Ovary (tissue), 9 donors: ENCODE data around the gene TFEC. TPM values are rescaled to one million over a fixed set of nuclear protein-coding genes. Genes with fewer than 3 reads are reported as not detected.

ENCODE experiments used
- DNase-seq, 5 donors: peaks; one replicate each; pipeline ENCODE4 v3.0.0-alpha.2; 2019 to 2020
- H3K27ac ChIP-seq, 2 donors: fragments of 200-600 bp; one replicate each; pipeline versions ENCODE4 v1.5.1 to v1.8.0; 2019 to 2022
- H3K27me3 ChIP-seq: fragments of 200-600 bp; one replicate; pipeline ENCODE4 v1.8.0; 2022
- H3K36me3 ChIP-seq: fragments of 200-600 bp; sonication (generic); one replicate; pipeline ENCODE4 v1.5.1; 2019
- H3K4me1 ChIP-seq: one replicate; pipeline ENCODE4 v1.8.1; 2013; ENCODE audit warnings: mild to moderate bottlenecking, moderate library complexity; ENCODE audit not compliant: insufficient read depth
- H3K4me3 ChIP-seq: fragments of 200-600 bp; sonication (generic); one replicate; pipeline ENCODE4 v1.5.1; 2017
- H3K9me3 ChIP-seq, 2 donors: fragments of 200-600 bp in 1 of 2; sonication (generic) in 1 of 2; one replicate each; pipeline versions ENCODE4 v1.5.1 to v1.8.1; 2013 to 2019; ENCODE audit warnings: mild to moderate bottlenecking in 1 of 2, moderate library complexity in 1 of 2
- EP300 ChIP-seq: sonication (generic); formaldehyde crosslinking; IDR thresholded peaks from one replicate; pipeline ENCODE4 v1.6.1; 2017; ENCODE audit warnings: antibody characterized with exemption
- POLR2A ChIP-seq: fragments of 450-650 bp; IDR thresholded peaks from one replicate; pipeline ENCODE4 v1.6.1; 2017; ENCODE audit warnings: antibody characterized with exemption, mild to moderate bottlenecking, moderate library complexity
- WGBS, 3 donors: extraction: QIAGEN DNeasy Blood & Tissue Kit in 1 of 3; methylation state at CpG; one replicate each; pipeline versions ENCODE4 v1.1.5 to v1.1.7; 2013 to 2017; 5-methylcytosine and 5-hydroxymethylcytosine counted together
- intact Hi-C, 4 donors: fragments of 100-400 bp; cut with DNase I; formaldehyde crosslinking; loops; one replicate each; pipeline versions ENCODE4 v1.11.0 to v1.15.1; 2022 to 2023
- polyA plus RNA-seq, 2 donors: library from polyadenylated mRNA; stranded (reverse); fragments of 200-250 nt in 1 of 2; fragments of 350-450 nt in 1 of 2; fragmentation: Illumina TruSeq in 1 of 2; extraction: RNeasy Lipid Tissue Mini Kit (QIAGEN cat#74804) in 1 of 2; gene quantifications; one replicate each; pipeline ENCODE4 v1.2.3, GENCODE V29; 2013 to 2014
- total RNA-seq, 7 donors: library from RNA; depleted of rRNA in 2 of 7; stranded (reverse); fragments of >200 nt in 2 of 7; fragmentation: NEBNext Ultra II Directional in 3 of 7; extraction: Animal tissue kit (Norgen Biotek cat#: 25700) in 3 of 7; gene quantifications; one replicate each; pipeline versions ENCODE4 v1.1.0 to v1.2.4, GENCODE V29; 2016 to 2023
- TF ChIP-seq, protein P1 (sequence below), 3 donors: fragments of 450-650 bp in 2 of 3; fragments of 200-600 bp in 1 of 3; IDR thresholded peaks; one replicate each; pipeline versions ENCODE4 v1.5.1 to v1.8.0; 2016 to 2022; ENCODE audit warnings: antibody characterized with exemption in 3 of 3, mild to moderate bottlenecking in 1 of 3
- donor health status: DM: no; HTN: no; CAD: no; lungs with moderate emphysema.
- donor health status: DM: no; HTN: no; CAD: no.
- donor health status: Bipolar disorder and iron deficiency.
- donor health status: DM: yes; HTN: yes; CAD: no.
- donor health status: DM: no; HTN: no; CAD: no.
- donor health status: DM: yes; HTN: yes; CAD: no.

Gene TFEC
- total and polyA plus RNA-seq, 9 donors = 0.52 to 7.6 (median 1.8) TPM

DNA sequence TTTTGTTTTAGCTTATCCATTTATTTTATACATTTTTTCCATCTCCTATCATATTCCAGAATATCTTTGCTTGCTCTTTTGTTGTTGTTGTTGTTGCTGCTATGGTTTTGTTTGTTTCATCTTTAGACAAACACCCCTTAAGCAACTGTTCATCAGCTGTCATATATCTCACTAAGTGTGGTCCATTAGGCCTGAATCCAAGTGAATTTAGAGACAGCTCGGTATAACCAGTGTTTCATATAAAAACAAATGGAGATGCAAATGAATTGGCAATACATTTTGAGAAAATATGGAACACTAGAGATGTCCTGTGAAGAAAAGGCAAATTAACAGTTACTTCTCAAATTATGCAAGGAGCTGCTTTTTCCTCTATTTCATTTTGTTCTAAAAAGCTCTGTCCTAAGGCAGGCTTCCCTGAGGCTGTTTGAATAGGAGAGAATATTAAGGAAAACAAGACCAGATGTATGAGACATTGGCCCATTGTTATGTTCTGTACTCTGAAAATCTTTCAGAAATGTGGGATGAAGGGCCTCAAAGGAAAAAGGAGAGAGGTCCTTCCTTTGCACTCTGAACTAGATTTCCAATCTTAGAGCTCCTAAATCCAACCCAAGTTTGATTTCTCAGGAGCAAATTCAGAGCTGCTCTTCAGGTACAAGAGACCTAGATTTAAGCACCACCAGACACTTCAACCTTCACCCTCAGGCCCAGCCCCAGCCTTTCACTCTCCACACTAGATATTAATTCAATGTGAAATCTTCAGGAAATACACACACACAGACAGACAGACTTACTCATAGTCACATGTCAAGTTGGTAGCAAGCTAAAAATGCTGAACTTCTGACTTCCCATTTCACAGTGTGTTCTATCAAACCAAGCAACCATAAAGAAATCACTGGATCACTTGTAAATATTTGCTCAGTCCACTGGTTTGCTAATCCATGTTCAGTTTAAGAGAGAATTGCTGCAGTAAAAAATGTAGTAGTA lies 5.4 kb downstream of the TFEC start:
- H3K27ac ChIP-seq = no peak overlapping the region
- 44 to 63% (median 49%) methylated on average over 1 of the region's 1 CpG for WGBS, 3 donors
- intact Hi-C loops = no loop called here
- DNase-seq = no peak
- TF ChIP-seq, protein P1, sequence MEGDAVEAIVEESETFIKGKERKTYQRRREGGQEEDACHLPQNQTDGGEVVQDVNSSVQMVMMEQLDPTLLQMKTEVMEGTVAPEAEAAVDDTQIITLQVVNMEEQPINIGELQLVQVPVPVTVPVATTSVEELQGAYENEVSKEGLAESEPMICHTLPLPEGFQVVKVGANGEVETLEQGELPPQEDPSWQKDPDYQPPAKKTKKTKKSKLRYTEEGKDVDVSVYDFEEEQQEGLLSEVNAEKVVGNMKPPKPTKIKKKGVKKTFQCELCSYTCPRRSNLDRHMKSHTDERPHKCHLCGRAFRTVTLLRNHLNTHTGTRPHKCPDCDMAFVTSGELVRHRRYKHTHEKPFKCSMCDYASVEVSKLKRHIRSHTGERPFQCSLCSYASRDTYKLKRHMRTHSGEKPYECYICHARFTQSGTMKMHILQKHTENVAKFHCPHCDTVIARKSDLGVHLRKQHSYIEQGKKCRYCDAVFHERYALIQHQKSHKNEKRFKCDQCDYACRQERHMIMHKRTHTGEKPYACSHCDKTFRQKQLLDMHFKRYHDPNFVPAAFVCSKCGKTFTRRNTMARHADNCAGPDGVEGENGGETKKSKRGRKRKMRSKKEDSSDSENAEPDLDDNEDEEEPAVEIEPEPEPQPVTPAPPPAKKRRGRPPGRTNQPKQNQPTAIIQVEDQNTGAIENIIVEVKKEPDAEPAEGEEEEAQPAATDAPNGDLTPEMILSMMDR (IDR thresholded peaks at IDR 0.05) = no peak
- TF ChIP-seq EP300 (no peak), POLR2A (no peak)
- H3K27me3 ChIP-seq = no peaks in the 10 kb centered on the region
- H3K36me3 ChIP-seq = no peaks in the 10 kb centered on the region
- no peaks in the 10 kb centered on the region for H3K4me1 ChIP-seq
- H3K4me3 ChIP-seq = no peak overlapping the region
- H3K9me3 ChIP-seq = no peaks in the 10 kb centered on the region

DNA sequence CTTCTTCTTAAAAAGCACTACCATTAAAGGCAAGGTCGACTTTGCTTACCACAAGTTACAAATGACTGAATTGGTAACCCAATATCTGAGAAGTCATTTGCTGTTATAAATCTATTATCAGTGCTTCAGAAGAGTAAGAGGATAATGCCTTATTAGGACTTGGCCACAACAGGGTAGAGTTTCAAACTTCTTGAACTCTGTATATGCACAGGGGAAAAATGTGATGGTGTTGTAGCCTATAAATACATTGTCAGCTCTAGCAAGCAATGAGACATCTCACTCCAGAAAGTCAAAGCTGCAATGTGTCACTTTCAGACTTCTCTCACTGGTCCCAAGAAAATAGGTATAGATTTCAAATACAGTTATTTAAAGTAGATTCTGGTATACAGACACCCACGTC lies 9.3 kb downstream of the TFEC start:
- TF ChIP-seq POLR2A (no peak), EP300 (no peak)
- TF ChIP-seq, protein P1 (IDR thresholded peaks at IDR 0.05) = no peak
- Histone ChIP-seq H3K4me1 (no peaks in the 10 kb centered on the region), H3K9me3 (no peaks in the 10 kb centered on the region), H3K27me3 (no peaks in the 10 kb centered on the region), H3K4me3 (no peak overlapping the region), H3K27ac (no peak overlapping the region), H3K36me3 (no peaks in the 10 kb centered on the region)
- DNase-seq = no peak
- WGBS, 3 donors = 69 to 77% (median 74%) methylated on average over 2 of the region's 2 CpGs
- intact Hi-C loops = no loop called here

DNA sequence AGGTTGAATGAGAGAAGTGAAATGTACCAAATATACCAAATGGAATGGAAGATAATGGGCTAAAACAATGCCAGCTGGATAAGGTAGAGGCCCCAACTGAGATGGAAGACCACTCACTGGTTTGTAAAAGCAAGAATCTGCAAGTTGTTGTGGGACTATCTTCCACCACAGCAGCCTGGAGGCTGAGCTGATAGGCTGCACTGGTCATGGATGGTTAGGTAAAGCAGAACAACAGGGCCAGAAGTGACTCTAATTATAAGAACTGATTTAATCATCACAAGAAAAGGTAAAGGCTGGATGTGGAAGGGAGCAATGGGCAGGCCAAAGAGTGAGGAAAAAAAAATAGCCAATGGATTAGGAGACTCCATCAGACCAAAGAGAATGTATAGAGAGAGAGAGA lies 11.8 kb downstream of the TFEC start:
- Histone ChIP-seq H3K27ac (no peak overlapping the region), H3K4me3 (no peak overlapping the region), H3K4me1 (no peaks in the 10 kb centered on the region), H3K36me3 (no peaks in the 10 kb centered on the region), H3K27me3 (no peaks in the 10 kb centered on the region), H3K9me3 (no peaks in the 10 kb centered on the region)
- intact Hi-C loops = no loop called here
- no peak for TF ChIP-seq EP300
- TF ChIP-seq, protein P1 (IDR thresholded peaks at IDR 0.05) = no peak
- no peak for TF ChIP-seq POLR2A
- no peak for DNase-seq

DNA sequence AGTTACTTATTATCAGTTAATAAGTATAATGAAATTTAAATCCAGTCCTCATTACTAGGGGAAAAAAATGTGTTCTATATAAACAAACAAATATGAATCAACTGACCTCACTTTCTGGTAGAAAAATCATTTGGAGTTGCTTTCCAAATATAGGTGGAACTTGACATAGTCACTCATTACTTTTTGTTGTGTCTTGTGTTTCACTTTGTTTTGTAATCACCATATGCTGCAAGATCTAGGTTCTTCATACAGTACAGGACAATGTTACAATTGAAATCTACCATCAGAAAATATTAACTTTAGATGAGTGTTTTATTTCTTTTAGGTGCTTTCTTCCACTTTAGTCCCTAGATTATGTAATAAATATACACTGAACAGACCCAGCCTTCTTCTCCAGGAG lies 16.9 kb downstream of the TFEC start:
- H3K27me3 ChIP-seq = no peaks in the 10 kb centered on the region
- H3K9me3 ChIP-seq = no peaks in the 10 kb centered on the region
- no peak overlapping the region for H3K4me3 ChIP-seq

More for the DNA sequence above, 16.9 kb downstream of the TFEC start:
- Histone ChIP-seq H3K36me3 (no peaks in the 10 kb centered on the region), H3K27ac (no peak overlapping the region), H3K4me1 (no peaks in the 10 kb centered on the region)
- no peak for DNase-seq
- intact Hi-C loops = no loop called here
- TF ChIP-seq, protein P1 (IDR thresholded peaks at IDR 0.05) = no peak
- TF ChIP-seq POLR2A = no peak
